Peyer's patch (tissue), 4 donors: ENCODE measurements around the gene AUP1.

Experiments
- CTCF ChIP-seq, 6 experiments: fragments of 450-650 bp in 4 of 6; fragments of 200-600 bp in 2 of 6; sonication (generic) in 1 of 6; IDR thresholded peaks; one replicate each; pipeline ENCODE4 v1.5.1; 2017 to 2019; ENCODE audit warnings: antibody characterized with exemption in 6 of 6, mild to moderate bottlenecking in 3 of 6, moderate library complexity in 1 of 6
- POLR2A ChIP-seq, 2 donors: fragments of 450-650 bp; IDR thresholded peaks; one replicate each; pipeline ENCODE4 v1.5.1; 2017; ENCODE audit warnings: antibody characterized with exemption in 2 of 2, mild to moderate bottlenecking in 2 of 2, moderate library complexity in 2 of 2

DNA sequence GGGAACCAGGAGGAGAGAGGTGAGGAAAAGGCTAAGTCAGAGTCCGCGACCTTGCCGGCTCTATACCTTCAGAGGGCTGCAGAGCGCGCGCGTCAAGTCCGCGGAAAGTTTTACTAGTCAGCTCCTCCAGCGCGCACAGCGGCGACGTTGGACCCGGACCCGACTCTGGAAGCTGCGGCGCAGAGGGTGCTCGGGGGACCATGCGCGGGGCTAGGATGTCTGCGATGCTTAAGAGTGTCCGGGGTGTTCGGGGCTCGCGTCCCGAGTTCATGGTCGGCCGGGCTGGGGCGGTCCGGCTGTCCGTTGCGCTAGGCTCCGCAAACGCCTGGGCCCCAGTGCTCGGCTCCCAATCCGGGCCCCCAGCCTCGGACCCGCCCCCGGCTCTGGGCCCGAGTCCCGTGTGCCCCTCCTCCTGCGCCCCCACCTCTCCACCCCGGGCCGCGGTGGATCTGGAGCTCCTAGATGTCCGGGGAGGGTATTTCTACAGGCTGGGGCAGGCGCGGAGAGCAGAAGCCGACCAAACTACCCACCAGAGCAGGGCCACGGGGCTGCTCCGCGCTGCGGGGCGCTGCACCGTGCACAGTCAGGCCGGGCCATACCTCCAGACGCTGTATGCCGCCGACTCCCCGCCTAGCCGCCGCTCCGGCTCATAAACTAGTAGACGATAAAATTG is 30.1 kb downstream of the AUP1 start, which contains the start of gene LBX2:
- no peak for TF ChIP-seq CTCF (IDR thresholded peaks at IDR 0.05)
- peak in 1 of 2 donors; percentile 18 for TF ChIP-seq POLR2A (IDR thresholded peaks at IDR 0.05)
